ENCODE measurements around the gene MALSU1.

Gene MALSU1

GRCh38 chr7:23336086-23336485 is 36.9 kb downstream of the MALSU1 start:
- Histone ChIP-seq H2AFZ (ENCODE audit: low read length) (no peak overlapping the region), H3K27ac (ENCODE audit: low read depth, low read length, poor library complexity, severe bottlenecking) (no peak overlapping the region), H3K27me3 (ENCODE audit: insufficient read depth, low read length) (no peaks in the 10 kb centered on the region), H3K36me3 (ENCODE audit: insufficient read depth, low read length) (peaks cover 91% of the 10 kb centered on the region), H3K9ac (ENCODE audit: low read length) (no peak overlapping the region), H4K20me1 (ENCODE audit: insufficient read depth, low read length) (no peaks in the 10 kb centered on the region), H3K9me2 (ENCODE audit: low read depth, low read length) (no peaks in the 10 kb centered on the region), H3K4me1 (ENCODE audit: insufficient read depth, low read length, severe bottlenecking) (no peaks in the 10 kb centered on the region), H3F3A (ENCODE audit: insufficient read depth, low read length) (no peaks in the 10 kb centered on the region), H3K4me3 (ENCODE audit: low read depth, low read length, poor library complexity, severe bottlenecking) (no peak overlapping the region), H3K4me2 (ENCODE audit: low read length) (no peak overlapping the region), H3K9me3 (ENCODE audit: low read length) (no peaks in the 10 kb centered on the region), H3K79me2 (ENCODE audit: insufficient read depth, low read length) (no peaks in the 10 kb centered on the region)
- TF ChIP-seq, protein P1, sequence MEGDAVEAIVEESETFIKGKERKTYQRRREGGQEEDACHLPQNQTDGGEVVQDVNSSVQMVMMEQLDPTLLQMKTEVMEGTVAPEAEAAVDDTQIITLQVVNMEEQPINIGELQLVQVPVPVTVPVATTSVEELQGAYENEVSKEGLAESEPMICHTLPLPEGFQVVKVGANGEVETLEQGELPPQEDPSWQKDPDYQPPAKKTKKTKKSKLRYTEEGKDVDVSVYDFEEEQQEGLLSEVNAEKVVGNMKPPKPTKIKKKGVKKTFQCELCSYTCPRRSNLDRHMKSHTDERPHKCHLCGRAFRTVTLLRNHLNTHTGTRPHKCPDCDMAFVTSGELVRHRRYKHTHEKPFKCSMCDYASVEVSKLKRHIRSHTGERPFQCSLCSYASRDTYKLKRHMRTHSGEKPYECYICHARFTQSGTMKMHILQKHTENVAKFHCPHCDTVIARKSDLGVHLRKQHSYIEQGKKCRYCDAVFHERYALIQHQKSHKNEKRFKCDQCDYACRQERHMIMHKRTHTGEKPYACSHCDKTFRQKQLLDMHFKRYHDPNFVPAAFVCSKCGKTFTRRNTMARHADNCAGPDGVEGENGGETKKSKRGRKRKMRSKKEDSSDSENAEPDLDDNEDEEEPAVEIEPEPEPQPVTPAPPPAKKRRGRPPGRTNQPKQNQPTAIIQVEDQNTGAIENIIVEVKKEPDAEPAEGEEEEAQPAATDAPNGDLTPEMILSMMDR (IDR thresholded peaks at IDR 0.05; ENCODE audit: low read length): no peak
- no peak for TF ChIP-seq EZH2 (IDR thresholded peaks at IDR 0.05; ENCODE audit: borderline replicate concordance, low read length)

GRCh38 chr7:23336799-23337283 is 37.7 kb downstream of the MALSU1 start:
- Histone ChIP-seq H3K79me2 (ENCODE audit: insufficient read depth, low read length) (no peaks in the 10 kb centered on the region), H3K36me3 (ENCODE audit: insufficient read depth, low read length) (peaks cover 91% of the 10 kb centered on the region), H3K9me2 (ENCODE audit: low read depth, low read length) (no peaks in the 10 kb centered on the region), H3K27me3 (ENCODE audit: insufficient read depth, low read length) (no peaks in the 10 kb centered on the region), H3K9me3 (ENCODE audit: low read length) (no peaks in the 10 kb centered on the region), H3F3A (ENCODE audit: insufficient read depth, low read length) (no peaks in the 10 kb centered on the region), H2AFZ (ENCODE audit: low read length) (no peak overlapping the region), H3K27ac (ENCODE audit: low read depth, low read length, poor library complexity, severe bottlenecking) (no peak overlapping the region), H3K4me2 (ENCODE audit: low read length) (no peak overlapping the region), H3K4me3 (ENCODE audit: low read depth, low read length, poor library complexity, severe bottlenecking) (no peak overlapping the region), H3K4me1 (ENCODE audit: insufficient read depth, low read length, severe bottlenecking) (no peaks in the 10 kb centered on the region), H4K20me1 (ENCODE audit: insufficient read depth, low read length) (no peaks in the 10 kb centered on the region), H3K9ac (ENCODE audit: low read length) (no peak overlapping the region)
- TF ChIP-seq EZH2 (IDR thresholded peaks at IDR 0.05; ENCODE audit: borderline replicate concordance, low read length): no peak
- TF ChIP-seq, protein P1 (IDR thresholded peaks at IDR 0.05; ENCODE audit: low read length): no peak

- Histone ChIP-seq H3K4me2 (ENCODE audit: low read length) (no peak overlapping the region), H3K79me2 (ENCODE audit: insufficient read depth, low read length) (no peaks in the 10 kb centered on the region), H3K9ac (ENCODE audit: low read length) (no peak overlapping the region), H3F3A (ENCODE audit: insufficient read depth, low read length) (no peaks in the 10 kb centered on the region), H3K4me1 (ENCODE audit: insufficient read depth, low read length, severe bottlenecking) (no peaks in the 10 kb centered on the region), H3K4me3 (ENCODE audit: low read depth, low read length, poor library complexity, severe bottlenecking) (no peak overlapping the region), H3K36me3 (ENCODE audit: insufficient read depth, low read length) (peaks cover 91% of the 10 kb centered on the region), H4K20me1 (ENCODE audit: insufficient read depth, low read length) (no peaks in the 10 kb centered on the region), H3K27ac (ENCODE audit: low read depth, low read length, poor library complexity, severe bottlenecking) (no peak overlapping the region), H3K9me3 (ENCODE audit: low read length) (no peaks in the 10 kb centered on the region), H3K27me3 (ENCODE audit: insufficient read depth, low read length) (no peaks in the 10 kb centered on the region), H2AFZ (ENCODE audit: low read length) (no peak overlapping the region), H3K9me2 (ENCODE audit: low read depth, low read length) (no peaks in the 10 kb centered on the region)
- TF ChIP-seq, protein P1 (IDR thresholded peaks at IDR 0.05; ENCODE audit: low read length): no peak
- no peak for TF ChIP-seq EZH2 (IDR thresholded peaks at IDR 0.05; ENCODE audit: borderline replicate concordance, low read length)
These were observed 38.2 kb downstream of the MALSU1 start for GRCh38 chr7:23337374-23337773.
